BJ (cell line): ENCODE results near the gene TAF5L. TPM values are rescaled to one million over a fixed set of nuclear protein-coding genes. Genes with fewer than 3 reads are reported as not detected.
"Not testable (repeated sequence)": the region's sequence is repeated elsewhere in the genome, so short reads cannot be mapped to it uniquely, and the experiment has no call there.

Experiments
- CTCF ChIA-PET: fragments of 350-600 bp; formaldehyde crosslinking; extraction: SDS; loops from one replicate; lab custom pipeline; 2021; ENCODE audit warnings: antibody characterized with exemption, inconsistent platforms; lab: Yijun Ruan, JAX
- POLR2A ChIA-PET: fragments of 300-600 bp; sonication (Branson Sonifier 250); formaldehyde crosslinking; extraction: SDS; loops from one replicate; lab custom pipeline; 2021; ENCODE audit warnings: antibody characterized with exemption; lab: Charles Lee
- DNase-seq: peaks from one replicate; pipeline ENCODE4 v3.0.0-alpha.2; 2011; ENCODE audit warnings: low read depth
- H3K27me3 ChIP-seq: 2 replicates; pipeline ENCODE4 v1.6.0; 2011; ENCODE audit warnings: low read length; ENCODE audit not compliant: control insufficient read depth, insufficient read depth
- H3K36me3 ChIP-seq: 2 replicates; pipeline ENCODE4 v1.5.1; 2011; ENCODE audit warnings: low read length; ENCODE audit not compliant: control insufficient read depth, insufficient read depth
- H3K4me3 ChIP-seq: 2 replicates; pipeline ENCODE4 v1.5.1; 2011; ENCODE audit warnings: low read depth, mild to moderate bottlenecking, control low read depth, low read length
- polyA plus RNA-seq: library from polyadenylated mRNA; depleted of rRNA; stranded (reverse); fragments of >200 nt; gene quantifications from 2 replicates; pipeline ENCODE4 v1.2.3, GENCODE V29; 2011
- TF ChIP-seq, protein P1 (sequence below): IDR thresholded peaks from 2 replicates; pipeline ENCODE4 v1.5.1; 2011; ENCODE audit warnings: low read depth, mild to moderate bottlenecking, control low read depth, inconsistent platforms, low read length, moderate library complexity; ENCODE audit not compliant: insufficient read depth

The TAF5L gene
- polyA plus RNA-seq, 1 experiment = 19.4 TPM

- Histone ChIP-seq H3K4me3 (no peak overlapping the region), H3K36me3 (peaks cover 6% of the 10 kb centered on the region), H3K27me3 (no peaks in the 10 kb centered on the region)
- ChIA-PET CTCF (interaction anchor here (1.6 kb wide), 1 partner anchor 41 kb away, joined by 7 read pairs; the partner anchor contains the start of gene ABCB10), POLR2A (no interaction called here)
- TF ChIP-seq, protein P1, sequence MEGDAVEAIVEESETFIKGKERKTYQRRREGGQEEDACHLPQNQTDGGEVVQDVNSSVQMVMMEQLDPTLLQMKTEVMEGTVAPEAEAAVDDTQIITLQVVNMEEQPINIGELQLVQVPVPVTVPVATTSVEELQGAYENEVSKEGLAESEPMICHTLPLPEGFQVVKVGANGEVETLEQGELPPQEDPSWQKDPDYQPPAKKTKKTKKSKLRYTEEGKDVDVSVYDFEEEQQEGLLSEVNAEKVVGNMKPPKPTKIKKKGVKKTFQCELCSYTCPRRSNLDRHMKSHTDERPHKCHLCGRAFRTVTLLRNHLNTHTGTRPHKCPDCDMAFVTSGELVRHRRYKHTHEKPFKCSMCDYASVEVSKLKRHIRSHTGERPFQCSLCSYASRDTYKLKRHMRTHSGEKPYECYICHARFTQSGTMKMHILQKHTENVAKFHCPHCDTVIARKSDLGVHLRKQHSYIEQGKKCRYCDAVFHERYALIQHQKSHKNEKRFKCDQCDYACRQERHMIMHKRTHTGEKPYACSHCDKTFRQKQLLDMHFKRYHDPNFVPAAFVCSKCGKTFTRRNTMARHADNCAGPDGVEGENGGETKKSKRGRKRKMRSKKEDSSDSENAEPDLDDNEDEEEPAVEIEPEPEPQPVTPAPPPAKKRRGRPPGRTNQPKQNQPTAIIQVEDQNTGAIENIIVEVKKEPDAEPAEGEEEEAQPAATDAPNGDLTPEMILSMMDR = no peak
- no peak for DNase-seq
Observed at GRCh38 chr1:229600229-229600628, 25.7 kb downstream of the TAF5L start.

DNA sequence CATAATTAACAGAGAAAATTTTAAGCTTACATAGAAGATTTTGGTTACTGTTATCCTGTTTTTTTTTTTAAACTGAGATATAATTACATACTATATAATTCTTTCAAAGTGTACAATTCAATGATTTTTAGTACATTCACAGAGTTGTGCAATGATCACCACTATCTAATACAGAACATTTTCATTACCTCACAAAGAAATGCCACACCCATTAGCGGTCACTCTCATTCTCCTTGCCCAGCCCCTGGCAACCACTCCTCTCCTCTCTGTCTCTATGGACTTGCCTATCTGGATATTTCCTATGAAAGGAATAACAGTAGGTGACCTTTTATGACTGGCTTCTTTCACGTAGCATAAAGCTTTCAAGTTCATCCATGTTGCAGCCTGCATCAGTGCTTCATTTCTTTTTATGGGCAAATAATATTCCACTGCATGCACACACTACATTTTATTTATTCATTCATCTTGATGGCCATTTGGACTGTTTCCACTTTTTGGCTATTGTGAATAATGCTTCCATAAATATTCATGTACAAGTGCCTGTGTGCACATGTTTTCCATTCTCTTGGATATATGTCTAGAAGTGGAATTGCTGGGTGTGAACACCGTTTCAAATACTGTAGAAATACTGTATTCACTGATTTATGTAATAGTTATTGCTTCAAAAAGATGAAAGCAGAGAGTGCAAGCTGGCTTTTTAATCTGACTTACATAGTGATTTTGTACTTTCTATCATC lies 26.5 kb downstream of the TAF5L start:
- peaks cover 9% of the 10 kb centered on the region for H3K36me3 ChIP-seq
- ChIA-PET CTCF (no interaction called here), POLR2A (no interaction called here)
- DNase-seq = no peak
- H3K4me3 ChIP-seq = no peak overlapping the region
- TF ChIP-seq, protein P1 = no peak
- no peaks in the 10 kb centered on the region for H3K27me3 ChIP-seq

GRCh38 chr1:229597877-229598276 lies 28.0 kb downstream of the TAF5L start:
- peaks cover 13% of the 10 kb centered on the region for H3K36me3 ChIP-seq
- POLR2A ChIA-PET = no interaction called here
- TF ChIP-seq, protein P1 = no peak
- CTCF ChIA-PET = interaction anchor here (1.1 kb wide), 1 partner anchor 713 kb away, joined by 3 read pairs; no protein-coding TSS in a partner anchor
- H3K4me3 ChIP-seq = no peak overlapping the region
- H3K27me3 ChIP-seq = no peaks in the 10 kb centered on the region
- no peak for DNase-seq

- TF ChIP-seq, protein P1 = no peak
- CTCF ChIA-PET = interaction anchor here (1.1 to 1.5 kb wide), 3 partner anchors 19 to 714 kb away, joined by 3 to 4 read pairs (median 3); partner anchors contain the start of gene ABCB10
- Histone ChIP-seq H3K27me3 (no peaks in the 10 kb centered on the region), H3K4me3 (no peak overlapping the region), H3K36me3 (peaks cover 12% of the 10 kb centered on the region)
- DNase-seq = peak; percentile 52
- POLR2A ChIA-PET = interaction anchor here (0.6 kb wide), 1 partner anchor 1138 kb away, joined by 6 read pairs; no protein-coding TSS in a partner anchor
Observed at GRCh38 chr1:229596925-229597699, 28.8 kb downstream of the TAF5L start.

GRCh38 chr1:229595876-229596275 lies 30.0 kb downstream of the TAF5L start:
- POLR2A ChIA-PET = not testable (repeated sequence)

More at GRCh38 chr1:229595876-229596275, 30.0 kb downstream of the TAF5L start:
- not testable (repeated sequence) for H3K27me3 ChIP-seq, H3K36me3 ChIP-seq, H3K4me3 ChIP-seq, DNase-seq
- CTCF ChIA-PET = interaction anchor here (1.2 to 1.5 kb wide), 2 partner anchors 20 to 37 kb away, joined by 3 to 4 read pairs; partner anchors contain the start of gene ABCB10
